Loucy (cell line): ENCODE measurements around the gene ADTRP.

Source experiments
- H2AFZ ChIP-seq: fragments of 200-600 bp; sonication (generic); 2 replicates; pipeline ENCODE4 v1.6.0; 2016; ENCODE audit warnings: antibody characterized with exemption, mild to moderate bottlenecking, low read length, moderate library complexity
- H3F3A ChIP-seq: fragments of 200-600 bp; 2 replicates; pipeline ENCODE4 v1.6.0; 2016; ENCODE audit warnings: antibody characterized with exemption, low read depth, mild to moderate bottlenecking
- H3K27me3 ChIP-seq: fragments of 200-600 bp; sonication (generic); 2 replicates; pipeline ENCODE4 v1.6.1; 2014; ENCODE audit warnings: low read length, mild to moderate bottlenecking; ENCODE audit not compliant: insufficient read depth, poor library complexity, severe bottlenecking
- H3K36me3 ChIP-seq: fragments of 200-600 bp; sonication (generic); 2 replicates; pipeline ENCODE4 v1.6.1; 2016; ENCODE audit warnings: low read length; ENCODE audit not compliant: insufficient read depth
- H3K4me1 ChIP-seq: fragments of 200-600 bp; sonication (generic); 2 replicates; pipeline ENCODE4 v1.5.1; 2014; ENCODE audit warnings: low read length, mild to moderate bottlenecking; ENCODE audit not compliant: insufficient read depth, poor library complexity, severe bottlenecking
- H3K4me2 ChIP-seq: fragments of 200-600 bp; sonication (generic); 2 replicates; pipeline ENCODE4 v1.6.0; 2014; ENCODE audit warnings: antibody characterized with exemption, low read length, low read depth, mild to moderate bottlenecking; ENCODE audit not compliant: poor library complexity, severe bottlenecking
- H3K4me3 ChIP-seq: fragments of 200-600 bp; sonication (generic); 2 replicates; pipeline ENCODE4 v1.5.1; 2014; ENCODE audit warnings: low read length, mild to moderate bottlenecking, mixed read lengths; ENCODE audit not compliant: poor library complexity, severe bottlenecking
- H3K79me2 ChIP-seq: fragments of 200-600 bp; sonication (generic); 2 replicates; pipeline ENCODE4 v1.6.1; 2014; ENCODE audit warnings: low read length; ENCODE audit not compliant: insufficient read depth
- H3K9ac ChIP-seq: fragments of 200-600 bp; sonication (generic); 2 replicates; pipeline ENCODE4 v1.6.0; 2014; ENCODE audit warnings: mild to moderate bottlenecking, low read depth, low read length, moderate library complexity; ENCODE audit not compliant: poor library complexity, severe bottlenecking
- H3K9me2 ChIP-seq: fragments of 200-600 bp; sonication (generic); replicated peaks from 2 replicates; pipeline ENCODE4 v1.6.1; 2016; ENCODE audit warnings: low read depth, low read length, mixed read lengths
- H3K9me3 ChIP-seq: fragments of 200-600 bp; sonication (generic); 2 replicates; pipeline ENCODE4 v1.6.1; 2014; ENCODE audit warnings: mild to moderate bottlenecking, antibody characterized with exemption, low read length, low read depth; ENCODE audit not compliant: insufficient read depth
- H4K20me1 ChIP-seq: fragments of 200-600 bp; sonication (generic); 2 replicates; pipeline ENCODE4 v1.6.0; 2014; ENCODE audit warnings: antibody characterized with exemption, low read length, mild to moderate bottlenecking; ENCODE audit not compliant: insufficient read depth, poor library complexity, severe bottlenecking
- CTCF ChIP-seq: fragments of 200-600 bp; sonication (generic); conservative IDR thresholded peaks from 2 replicates; pipeline ENCODE4 v1.5.1; 2014; ENCODE audit warnings: mild to moderate bottlenecking, antibody characterized with exemption, low read length
- EZH2phosphoT487 ChIP-seq: fragments of 200-600 bp; IDR thresholded peaks from 2 replicates; pipeline ENCODE4 v1.6.1; 2018; ENCODE audit warnings: antibody characterized with exemption, mild to moderate bottlenecking, moderate library complexity, borderline replicate concordance

The ADTRP gene

GRCh38 chr6:11770546-11771466 lies 7.8 kb downstream of the ADTRP start:
- Histone ChIP-seq H3K9me3 (no peaks in the 10 kb centered on the region), H3K4me1 (peaks cover 8% of the 10 kb centered on the region), H3K9me2 (no peaks in the 10 kb centered on the region), H3K36me3 (no peaks in the 10 kb centered on the region), H4K20me1 (no peaks in the 10 kb centered on the region), H3K27me3 (no peaks in the 10 kb centered on the region), H3K79me2 (no peaks in the 10 kb centered on the region), H3K4me2 (no peak overlapping the region), H3K9ac (no peak overlapping the region), H3K4me3 (no peak overlapping the region), H2AFZ (no peak overlapping the region), H3F3A (no peaks in the 10 kb centered on the region)
- TF ChIP-seq EZH2phosphoT487 = no peak
- TF ChIP-seq CTCF = no peak

- Histone ChIP-seq H3K79me2 (no peaks in the 10 kb centered on the region), H3F3A (no peaks in the 10 kb centered on the region), H4K20me1 (no peaks in the 10 kb centered on the region), H3K4me2 (no peak overlapping the region), H3K36me3 (no peaks in the 10 kb centered on the region), H3K9me2 (no peaks in the 10 kb centered on the region), H3K9ac (no peak overlapping the region), H3K4me3 (no peak overlapping the region), H2AFZ (no peak overlapping the region), H3K27me3 (no peaks in the 10 kb centered on the region), H3K9me3 (no peaks in the 10 kb centered on the region), H3K4me1 (peaks cover 8% of the 10 kb centered on the region)
- TF ChIP-seq EZH2phosphoT487 (no peak), CTCF (no peak)
Measured at GRCh38 chr6:11769811-11770545, 8.6 kb downstream of the ADTRP start.

- Histone ChIP-seq H3K4me1 (peaks cover 8% of the 10 kb centered on the region), H4K20me1 (no peaks in the 10 kb centered on the region), H3F3A (no peaks in the 10 kb centered on the region), H3K4me2 (no peak overlapping the region), H3K79me2 (no peaks in the 10 kb centered on the region), H3K4me3 (no peak overlapping the region), H3K9me2 (no peaks in the 10 kb centered on the region), H3K9me3 (no peaks in the 10 kb centered on the region), H3K36me3 (no peaks in the 10 kb centered on the region), H3K27me3 (no peaks in the 10 kb centered on the region), H2AFZ (no peak overlapping the region), H3K9ac (no peak overlapping the region)
- TF ChIP-seq CTCF = no peak
Measured at GRCh38 chr6:11769244-11769643, 9.4 kb downstream of the ADTRP start.
